CMK (cell line): ENCODE data around the gene SLC34A3.
A peak's percentile ranks its signal among the peaks of the same experiment; 100 is the strongest.
"Not testable (repeated sequence)": the region's sequence is repeated elsewhere in the genome, so short reads cannot be mapped to it uniquely, and the experiment has no call there.

Experiments
- DNase-seq: peaks from one replicate; pipeline ENCODE4 v3.0.0-alpha.2; 2010; ENCODE audit warnings: low read depth

The SLC34A3 gene

GRCh38 chr9:137228968-137229896, 1.5 kb upstream of the SLC34A3 start:
- DNase-seq, result no peak

- no peak for DNase-seq
Measured at GRCh38 chr9:137229903-137230704, 597 bp upstream of the SLC34A3 start.

GRCh38 chr9:137231372-137232039, 805 bp downstream of the SLC34A3 start:
- DNase-seq, result no peak

- no peak for DNase-seq
Measured at GRCh38 chr9:137232101-137232500, 1.4 kb downstream of the SLC34A3 start.

GRCh38 chr9:137232510-137232909, 1.8 kb downstream of the SLC34A3 start:
- DNase-seq, result no peak

GRCh38 chr9:137233143-137233980, 2.7 kb downstream of the SLC34A3 start:
- DNase-seq, result no peak

GRCh38 chr9:137234055-137234697, 3.5 kb downstream of the SLC34A3 start:
- no peak for DNase-seq

GRCh38 chr9:137234758-137235423, 4.2 kb downstream of the SLC34A3 start:
- no peak for DNase-seq

GRCh38 chr9:137235424-137236237, 4.9 kb downstream of the SLC34A3 start:
- no peak for DNase-seq

GRCh38 chr9:137236238-137236935, 5.7 kb downstream of the SLC34A3 start:
- DNase-seq, result peak; percentile 93

GRCh38 chr9:137236936-137237421, 6.3 kb downstream of the SLC34A3 start:
- DNase-seq, result no peak

GRCh38 chr9:137237759-137238726, 7.3 kb downstream of the SLC34A3 start:
- no peak for DNase-seq

GRCh38 chr9:137239541-137240200, 9.0 kb downstream of the SLC34A3 start:
- not testable (repeated sequence) for DNase-seq

- peak; percentile 70 for DNase-seq
Measured at GRCh38 chr9:137240318-137240840, 9.7 kb downstream of the SLC34A3 start.

GRCh38 chr9:137240841-137241489, 10.3 kb downstream of the SLC34A3 start, which contains the start of gene TUBB4B:
TSS of gene TUBB4B (plus strand) at chr9:137241287. CDS start at chr9:137241361, 74 bp downstream.
- DNase-seq, result peak; percentile 100
